ENCODE data around the gene L3MBTL4.

Gene L3MBTL4

GRCh38 chr18:6362559-6363129, 52.1 kb downstream of the L3MBTL4 start:
- no peak for DNase-seq

- no peak for DNase-seq
Observed at GRCh38 chr18:6357668-6358067, 57.0 kb downstream of the L3MBTL4 start.

GRCh38 chr18:6355789-6356589, 58.7 kb downstream of the L3MBTL4 start:
- no peak for DNase-seq

GRCh38 chr18:6352275-6352674, 62.4 kb downstream of the L3MBTL4 start:
- no peak for DNase-seq

GRCh38 chr18:6342990-6343389, 71.7 kb downstream of the L3MBTL4 start:
- DNase-seq, result no peak

GRCh38 chr18:6341709-6342108, 73.0 kb downstream of the L3MBTL4 start:
- no peak for DNase-seq

GRCh38 chr18:6341303-6341702, 73.4 kb downstream of the L3MBTL4 start:
- no peak for DNase-seq

GRCh38 chr18:6340121-6340520, 74.6 kb downstream of the L3MBTL4 start:
- no peak for DNase-seq

GRCh38 chr18:6336239-6336638, 78.5 kb downstream of the L3MBTL4 start:
- no peak for DNase-seq

- no peak for DNase-seq
Observed at GRCh38 chr18:6333981-6334380, 80.7 kb downstream of the L3MBTL4 start.

GRCh38 chr18:6331872-6332271, 82.8 kb downstream of the L3MBTL4 start:
- no peak for DNase-seq

GRCh38 chr18:6330786-6331185, 83.9 kb downstream of the L3MBTL4 start:
- no peak for DNase-seq

GRCh38 chr18:6328621-6329010, 86.1 kb downstream of the L3MBTL4 start:
- no peak for DNase-seq

GRCh38 chr18:6327895-6328620, 86.7 kb downstream of the L3MBTL4 start:
- DNase-seq, result no peak

GRCh38 chr18:6327485-6327884, 87.2 kb downstream of the L3MBTL4 start:
- no peak for DNase-seq

GRCh38 chr18:6326566-6326965, 88.1 kb downstream of the L3MBTL4 start:
- no peak for DNase-seq

- no peak for DNase-seq
Observed at GRCh38 chr18:6323319-6323889, 91.3 kb downstream of the L3MBTL4 start.

GRCh38 chr18:6315517-6316331, 99.0 kb downstream of the L3MBTL4 start:
- no peak for DNase-seq

- no peak for DNase-seq
Observed at GRCh38 chr18:6313415-6313814, 101.3 kb downstream of the L3MBTL4 start.

GRCh38 chr18:6311456-6312215, 103.1 kb downstream of the L3MBTL4 start:
- no peak for DNase-seq

GRCh38 chr18:6310714-6311113, 104.0 kb downstream of the L3MBTL4 start:
- no peak for DNase-seq

GRCh38 chr18:6297875-6298274, 116.8 kb downstream of the L3MBTL4 start:
- no peak for DNase-seq

Data from bone marrow (tissue), 2 donors.